ENCODE data around the gene CCL15. TPM values are rescaled to one million over a fixed set of nuclear protein-coding genes. Genes with fewer than 3 reads are reported as not detected.

The CCL15 gene
- total and polyA plus RNA-seq, 2 donors = 1.3 to 6.2 TPM

DNA sequence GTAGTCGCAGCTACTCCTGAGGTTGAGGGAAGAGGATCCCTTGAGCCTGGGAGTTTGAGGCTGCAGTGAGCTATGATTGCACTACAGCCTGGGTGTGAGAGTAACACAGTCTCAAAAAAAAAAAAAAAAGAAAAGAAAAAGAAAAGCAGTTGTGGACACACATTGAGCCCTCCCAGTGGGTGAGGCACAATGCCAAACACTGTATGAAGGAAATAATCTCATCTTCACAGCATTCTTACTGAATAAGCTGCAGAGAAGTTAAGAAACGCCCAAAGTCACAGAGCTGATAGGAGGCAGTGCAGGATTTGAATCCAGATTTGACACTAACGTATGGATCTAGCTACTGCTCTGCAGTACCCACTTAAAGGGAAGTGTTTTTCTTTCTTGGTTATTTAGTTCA, 52.0 kb downstream of the CCL15 start:
- no peaks in the 10 kb centered on the region for H3K4me1 ChIP-seq (ENCODE audit: insufficient read depth)
- H3K36me3 ChIP-seq (ENCODE audit: insufficient read depth) = no peaks in the 10 kb centered on the region
- no peak overlapping the region for H3K27ac ChIP-seq (ENCODE audit: low read depth)
- H3K4me3 ChIP-seq (ENCODE audit: low read depth, low read length) = no peak overlapping the region
- WGBS = 65% methylated on average over 3 of the region's 3 CpGs
- no peak for DNase-seq (ENCODE audit: extremely low spot score)

GRCh38 chr17:35948092-35948491, 53.3 kb downstream of the CCL15 start:
- WGBS = 91% methylated on average over 7 of the region's 7 CpGs
- H3K4me1 ChIP-seq (ENCODE audit: insufficient read depth) = no peaks in the 10 kb centered on the region
- H3K27ac ChIP-seq (ENCODE audit: low read depth) = no peak overlapping the region
- no peak overlapping the region for H3K4me3 ChIP-seq (ENCODE audit: low read depth, low read length)
- DNase-seq (ENCODE audit: extremely low spot score) = no peak
- H3K36me3 ChIP-seq (ENCODE audit: insufficient read depth) = no peaks in the 10 kb centered on the region

Other genes with a start within 250 kb of the CCL15 start
- not detected for gene GAS2L2, start 248.3 kb downstream of the CCL15 start, total RNA-seq
- gene GAS2L2, start 248.3 kb downstream of the CCL15 start, polyA plus RNA-seq = 0.09 TPM
- gene C17orf50, start 240.7 kb downstream of the CCL15 start, total RNA-seq = not detected
- gene C17orf50, start 240.7 kb downstream of the CCL15 start, polyA plus RNA-seq = not detected
- 13.2 TPM for gene MMP28, start 205.9 kb downstream of the CCL15 start, total RNA-seq
- gene MMP28, start 205.9 kb downstream of the CCL15 start, polyA plus RNA-seq = 48.6 TPM
- gene TAF15, start 192.1 kb downstream of the CCL15 start, total RNA-seq = 129 TPM
- gene TAF15, start 192.1 kb downstream of the CCL15 start, polyA plus RNA-seq = 134 TPM
- gene HEATR9, start 132.7 kb downstream of the CCL15 start, total RNA-seq = not detected
- not detected for gene HEATR9, start 132.7 kb downstream of the CCL15 start, polyA plus RNA-seq
- gene CCL5, start 121.2 kb downstream of the CCL15 start, total RNA-seq = 0.58 TPM
- 4.8 TPM for gene CCL5, start 121.2 kb downstream of the CCL15 start, polyA plus RNA-seq
- 1.2 TPM for gene RDM1, start 70.8 kb downstream of the CCL15 start, total RNA-seq
- gene RDM1, start 70.8 kb downstream of the CCL15 start, polyA plus RNA-seq = 0.14 TPM
- gene LYZL6, start 57.8 kb downstream of the CCL15 start, total RNA-seq = not detected
- not detected for gene LYZL6, start 57.8 kb downstream of the CCL15 start, polyA plus RNA-seq
- 0.21 TPM for gene CCL16, start 20.1 kb downstream of the CCL15 start, total RNA-seq
- gene CCL16, start 20.1 kb downstream of the CCL15 start, polyA plus RNA-seq = 0.29 TPM
- gene CCL14, start 14.8 kb downstream of the CCL15 start, total RNA-seq = 3.3 TPM
- 184 TPM for gene CCL14, start 14.8 kb downstream of the CCL15 start, polyA plus RNA-seq
- 0.85 TPM for gene CCL23, start 16.4 kb upstream of the CCL15 start, total RNA-seq
- gene CCL23, start 16.4 kb upstream of the CCL15 start, polyA plus RNA-seq = 16.9 TPM
- not detected for gene CCL18, start 62.7 kb upstream of the CCL15 start, total RNA-seq
- 1.5 TPM for gene CCL18, start 62.7 kb upstream of the CCL15 start, polyA plus RNA-seq
- 3.6 TPM for gene CCL3, start 88.6 kb upstream of the CCL15 start, total RNA-seq
- 2.6 TPM for gene CCL3, start 88.6 kb upstream of the CCL15 start, polyA plus RNA-seq
- gene CCL4, start 102.3 kb upstream of the CCL15 start, total RNA-seq = 2.4 TPM
- 3.1 TPM for gene CCL4, start 102.3 kb upstream of the CCL15 start, polyA plus RNA-seq
- gene TBC1D3B, start 175.1 kb upstream of the CCL15 start, total RNA-seq = 2.1 TPM
- 2.1 TPM for gene TBC1D3B, start 175.1 kb upstream of the CCL15 start, polyA plus RNA-seq
- 0.69 TPM for gene CCL3L1, start 195.2 kb upstream of the CCL15 start, total RNA-seq
- 0.11 TPM for gene CCL3L1, start 195.2 kb upstream of the CCL15 start, polyA plus RNA-seq
- gene CCL4L2, start 209.5 kb upstream of the CCL15 start, total RNA-seq = 2.0 TPM
- gene CCL4L2, start 209.5 kb upstream of the CCL15 start, polyA plus RNA-seq = 0.25 TPM